GM18507 (cell line): ENCODE data around the gene SUPT3H.

Experiments
- DNase-seq: peaks from one replicate; pipeline ENCODE4 v3.0.0; 2011; ENCODE audit warnings: low read depth; ENCODE audit not compliant: insufficient read length; ENCODE audit errors: extremely low spot score
- FAIRE-seq: peaks from 2 replicates; lab custom pipeline; 2011; peaks lifted over from hg19 to GRCh38; lab: Jason Lieb, UNC

Gene SUPT3H

DNA sequence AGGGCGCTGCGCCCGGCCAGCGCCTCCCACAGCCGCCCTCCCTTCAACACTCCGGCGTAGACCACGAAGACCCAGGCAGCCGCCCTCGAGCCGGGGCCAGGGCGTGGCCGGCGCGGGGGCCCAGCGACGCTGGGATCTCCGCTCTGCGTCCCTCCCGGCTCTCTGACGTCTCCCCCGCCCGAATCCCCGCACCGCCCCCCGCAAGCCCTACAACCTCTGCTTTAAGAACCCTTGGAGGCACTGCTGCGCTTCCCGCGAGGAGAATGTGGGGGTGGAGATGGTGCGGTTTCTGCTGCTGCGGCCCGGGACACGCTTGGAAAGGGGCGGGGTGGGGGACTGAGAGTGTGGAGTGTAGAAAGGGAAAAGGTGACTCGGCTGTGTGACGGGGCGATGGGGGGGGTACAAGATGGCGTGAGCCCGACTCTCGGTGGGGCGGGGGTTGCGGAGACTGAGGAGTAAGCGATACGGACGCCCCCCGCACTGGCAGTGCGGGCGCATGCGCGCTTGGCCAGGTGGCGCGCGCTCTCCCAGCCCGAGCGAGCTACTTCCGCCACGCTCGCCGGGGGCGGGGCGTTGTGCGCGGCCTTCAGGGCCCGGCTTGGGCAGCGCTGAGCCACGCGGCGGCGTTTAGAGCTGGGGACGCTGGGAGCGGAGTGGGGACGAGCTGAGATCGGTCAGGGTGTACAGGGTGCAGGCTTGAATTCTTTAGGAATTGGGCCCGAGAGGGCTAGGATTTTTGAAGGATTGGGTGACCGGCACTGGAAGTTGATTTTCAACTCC is at the start of gene SUPT3H:
Gene SUPT3H (minus strand): TSS at position 381 of the 780 bp plus-strand sequence.
- FAIRE-seq = peak; percentile 83

DNA sequence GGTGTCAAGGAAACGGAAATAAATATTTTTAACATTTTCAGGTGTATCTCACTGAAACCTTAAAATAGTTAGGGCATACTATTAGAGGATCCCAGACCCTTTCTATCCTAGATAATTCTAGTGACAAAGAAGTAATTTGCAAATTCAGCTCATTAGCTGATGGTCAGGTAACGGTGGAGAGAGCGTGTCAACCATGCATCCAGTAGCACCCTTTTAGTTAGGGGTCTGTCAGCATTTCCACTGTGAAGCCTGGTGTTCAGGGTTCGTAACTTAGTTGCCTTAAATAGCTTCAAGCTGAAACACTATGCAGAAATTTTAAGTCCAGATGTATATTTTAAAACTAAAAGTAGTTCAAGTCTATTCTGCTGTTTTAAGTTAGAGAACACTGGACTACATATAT is 48.5 kb upstream of the SUPT3H start:
- FAIRE-seq (no peak), DNase-seq (no peak)

More for the DNA sequence above, at the start of gene SUPT3H:
- DNase-seq = peak; percentile 75

DNA sequence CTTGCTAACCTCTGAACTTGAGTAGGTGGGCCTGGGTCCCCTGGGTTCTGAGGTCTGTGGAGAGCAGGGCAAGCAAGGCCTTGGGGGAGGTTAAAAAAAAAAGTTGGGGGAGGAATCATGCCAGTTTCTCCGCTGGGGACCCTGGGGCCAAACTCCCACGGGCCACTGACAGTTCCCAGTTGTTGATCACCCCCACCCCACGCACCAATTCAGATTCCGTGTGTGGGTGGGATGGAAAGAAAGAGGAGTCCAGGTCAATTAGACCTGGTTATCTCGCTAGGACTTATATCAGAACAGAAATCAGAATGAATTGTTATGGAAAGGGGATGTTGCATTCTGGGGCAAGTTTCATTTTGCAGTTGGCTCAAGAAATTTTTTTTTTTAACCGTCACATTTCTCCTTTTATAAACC is 46.7 kb upstream of the SUPT3H start:
- DNase-seq (no peak), FAIRE-seq (no peak)

DNA sequence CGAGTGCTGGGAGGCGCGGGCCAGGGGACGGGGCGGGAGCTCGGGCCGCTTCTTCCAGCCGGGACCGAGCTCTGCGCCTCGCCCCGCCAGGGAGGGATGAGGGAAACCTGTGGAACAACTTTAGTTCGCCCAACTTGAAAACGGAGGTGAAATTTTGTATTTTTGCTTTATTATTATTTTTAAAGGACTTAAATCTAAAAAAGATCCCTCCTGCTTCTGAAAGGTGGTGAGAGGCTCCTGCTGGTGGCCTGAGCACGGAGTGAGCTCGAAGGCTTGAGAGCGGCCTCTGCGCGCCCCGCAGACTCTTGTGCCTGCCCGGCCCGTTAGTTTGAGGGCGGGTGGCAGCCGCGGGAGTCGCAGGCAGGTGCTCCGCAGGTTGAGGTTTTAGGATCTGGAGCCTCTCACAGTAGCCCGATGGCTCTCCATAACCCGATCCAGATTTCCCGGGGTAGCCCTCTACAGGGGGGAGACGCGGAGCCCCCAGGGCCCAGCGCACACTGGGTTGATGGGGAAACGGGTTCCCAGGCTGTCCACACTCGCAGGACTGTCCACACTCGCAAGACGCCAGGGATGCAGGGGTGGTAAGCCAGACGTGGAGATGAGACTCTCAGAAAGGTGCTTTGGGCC is 46.2 kb upstream of the SUPT3H start:
- no peak for DNase-seq
- no peak for FAIRE-seq

DNA sequence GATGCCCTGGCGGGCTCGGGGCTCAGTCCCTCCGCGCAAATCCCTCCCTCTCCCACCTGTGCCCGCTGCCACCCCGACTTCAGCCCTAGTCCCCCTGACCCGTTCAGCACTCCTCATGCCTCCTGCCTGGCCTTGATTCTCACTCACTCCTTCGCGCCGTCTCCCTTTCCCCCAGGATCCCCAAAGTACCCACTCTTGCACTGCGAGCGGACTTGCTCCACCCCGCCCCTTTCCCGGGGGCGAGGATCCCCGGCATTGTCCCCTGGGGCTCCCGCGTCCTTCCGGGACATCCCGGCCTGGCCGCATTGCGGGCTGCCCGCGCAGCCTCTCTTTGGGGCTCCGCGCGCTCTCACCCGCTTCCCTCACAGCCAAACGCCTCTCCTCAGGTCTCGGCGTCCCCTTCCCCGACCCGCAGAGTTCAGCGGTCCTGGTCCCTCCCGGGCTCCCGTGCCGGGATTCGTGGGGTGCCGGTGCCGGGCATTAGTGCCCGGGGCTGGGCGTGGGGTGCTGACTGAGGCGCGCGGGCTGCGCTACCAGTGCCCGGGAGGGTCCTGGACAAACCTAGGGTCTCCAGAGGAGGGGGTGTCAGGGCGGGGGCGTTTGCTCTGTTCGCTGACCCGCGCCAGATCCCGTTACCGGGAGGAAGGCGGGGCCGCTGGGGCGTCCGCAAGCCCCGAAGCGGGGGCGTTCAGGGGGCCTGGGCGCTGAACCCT is 45.5 kb upstream of the SUPT3H start:
- no peak for FAIRE-seq
- no peak for DNase-seq

DNA sequence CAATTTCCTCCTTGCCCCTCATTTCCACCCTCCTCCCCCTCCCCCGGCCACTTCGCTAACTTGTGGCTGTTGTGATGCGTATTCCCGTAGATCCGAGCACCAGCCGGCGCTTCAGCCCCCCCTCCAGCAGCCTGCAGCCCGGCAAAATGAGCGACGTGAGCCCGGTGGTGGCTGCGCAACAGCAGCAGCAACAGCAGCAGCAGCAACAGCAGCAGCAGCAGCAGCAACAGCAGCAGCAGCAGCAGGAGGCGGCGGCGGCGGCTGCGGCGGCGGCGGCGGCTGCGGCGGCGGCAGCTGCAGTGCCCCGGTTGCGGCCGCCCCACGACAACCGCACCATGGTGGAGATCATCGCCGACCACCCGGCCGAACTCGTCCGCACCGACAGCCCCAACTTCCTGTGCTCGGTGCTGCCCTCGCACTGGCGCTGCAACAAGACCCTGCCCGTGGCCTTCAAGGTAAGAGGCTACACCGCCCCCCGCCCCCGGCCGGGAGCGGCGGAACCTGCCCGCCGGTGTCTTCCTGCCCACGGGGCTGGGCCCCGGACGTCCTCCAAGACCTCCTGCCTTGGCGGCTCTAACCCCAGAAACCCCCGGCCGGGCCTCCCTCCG is 44.9 kb upstream of the SUPT3H start:
- FAIRE-seq (no peak), DNase-seq (no peak)

DNA sequence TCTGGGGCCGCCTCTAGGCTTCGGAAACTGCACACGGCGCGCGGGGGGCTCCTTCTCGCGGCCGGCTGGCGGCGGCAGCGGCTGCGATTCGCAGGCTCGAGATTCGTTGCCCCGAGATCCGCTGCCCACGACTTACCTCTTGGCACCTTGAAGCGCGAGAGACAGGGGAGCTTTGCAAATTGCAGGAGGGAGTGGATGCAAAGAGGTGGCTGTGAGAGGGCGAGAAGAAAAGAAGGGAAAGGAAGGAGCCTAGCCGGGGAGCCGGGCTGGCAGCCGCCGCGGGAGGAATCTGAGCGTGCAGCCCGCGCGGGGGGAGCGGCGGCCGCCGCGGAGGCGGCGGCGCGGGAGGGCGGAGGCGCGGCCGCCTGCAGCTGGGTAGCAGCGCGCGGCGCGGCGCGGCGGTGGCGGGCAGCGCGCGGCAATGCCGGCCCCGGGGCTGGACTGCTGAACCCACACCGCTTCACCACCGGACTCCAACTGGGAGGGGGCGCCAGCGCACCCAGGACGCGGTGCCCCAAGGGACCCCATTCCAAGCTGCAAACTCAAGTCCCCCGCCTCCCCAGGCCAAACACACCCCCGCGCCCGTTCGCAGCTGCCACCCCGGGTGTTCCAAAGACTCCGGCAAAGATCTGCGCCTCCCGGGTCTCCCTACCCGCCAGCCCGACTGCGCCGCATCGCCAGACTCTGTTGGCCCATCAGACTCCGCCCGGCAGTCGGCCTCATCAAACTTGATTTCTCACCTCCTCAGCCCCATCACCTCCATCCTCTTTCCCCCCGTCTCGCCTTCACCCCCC is 44.2 kb upstream of the SUPT3H start:
- no peak for FAIRE-seq
- no peak for DNase-seq

DNA sequence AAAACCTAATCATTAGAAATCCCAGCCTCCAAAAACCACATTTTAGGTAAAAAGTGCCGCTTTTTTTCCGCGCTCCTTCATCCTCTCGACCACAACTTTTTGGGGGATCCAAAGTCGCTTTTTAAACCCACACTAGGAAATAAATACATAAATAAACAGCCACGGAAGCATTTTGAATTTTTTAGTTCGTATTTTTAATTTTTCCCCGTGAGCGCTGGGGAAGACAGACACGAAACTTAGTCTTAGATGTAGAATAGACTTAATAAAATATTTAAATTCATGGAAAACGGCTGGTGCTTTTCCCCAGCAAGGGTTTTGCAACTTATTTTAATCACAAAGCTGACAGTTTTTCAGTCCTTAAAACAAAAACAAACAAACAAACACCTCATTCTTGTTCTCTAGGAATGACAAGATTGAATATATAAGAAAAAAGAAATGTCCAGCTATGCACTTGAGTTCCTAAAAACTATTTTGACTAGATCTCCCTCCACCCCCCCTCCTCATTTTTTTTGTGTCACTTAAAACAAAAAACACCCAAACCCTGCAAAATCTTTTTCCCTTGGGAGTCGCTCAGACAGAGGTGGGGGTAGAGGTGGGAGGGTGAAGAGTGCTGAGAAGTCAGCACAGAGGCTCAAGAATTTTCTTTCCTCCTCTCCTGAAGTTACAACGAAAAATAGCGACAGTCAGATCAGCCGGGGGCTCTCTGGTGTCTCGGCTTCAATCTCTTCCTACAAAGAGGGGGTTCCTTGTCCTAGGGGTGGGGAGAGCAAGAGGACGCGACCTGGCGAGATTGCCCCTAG is 43.4 kb upstream of the SUPT3H start:
- no peak for FAIRE-seq
- DNase-seq = no peak

DNA sequence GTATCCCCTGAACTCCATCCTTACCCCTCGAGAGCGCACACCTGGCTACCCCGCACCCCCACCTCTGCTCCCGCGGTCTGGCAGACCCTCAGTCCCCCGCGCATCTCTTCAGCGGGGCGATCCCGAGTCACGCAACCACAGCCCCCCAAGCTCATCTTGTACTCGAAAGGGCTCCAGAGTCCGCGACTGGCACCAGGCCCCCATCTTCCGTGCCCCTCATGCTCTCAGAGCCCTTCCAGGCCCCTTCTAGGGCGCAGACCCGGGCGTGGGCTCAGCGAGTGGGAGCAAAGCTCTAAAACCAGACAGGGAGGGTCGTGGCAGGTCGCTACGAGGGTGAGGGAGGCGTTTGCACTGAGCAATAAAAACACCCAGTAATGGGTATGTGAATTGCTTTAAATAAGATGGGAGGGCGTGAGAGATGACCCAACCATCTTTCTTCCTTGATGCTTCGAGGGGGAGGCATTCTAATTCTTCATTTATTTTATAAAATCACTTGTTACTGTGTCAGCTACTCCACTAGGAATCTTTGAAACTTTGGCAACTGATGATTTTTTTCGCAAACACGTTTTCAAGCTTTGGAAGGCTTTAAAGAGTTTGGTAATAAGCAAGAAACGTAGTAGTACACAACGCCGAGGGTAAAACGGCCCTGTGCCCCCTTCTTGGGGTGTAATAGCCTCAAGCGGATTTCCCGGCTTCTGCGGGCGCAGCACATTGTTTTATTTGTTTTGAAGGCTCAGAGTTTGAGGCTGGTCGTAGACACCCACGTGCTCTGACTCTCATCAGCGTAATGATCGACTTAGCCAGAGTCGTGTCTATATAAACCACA is 42.6 kb upstream of the SUPT3H start:
- FAIRE-seq = no peak

DNA sequence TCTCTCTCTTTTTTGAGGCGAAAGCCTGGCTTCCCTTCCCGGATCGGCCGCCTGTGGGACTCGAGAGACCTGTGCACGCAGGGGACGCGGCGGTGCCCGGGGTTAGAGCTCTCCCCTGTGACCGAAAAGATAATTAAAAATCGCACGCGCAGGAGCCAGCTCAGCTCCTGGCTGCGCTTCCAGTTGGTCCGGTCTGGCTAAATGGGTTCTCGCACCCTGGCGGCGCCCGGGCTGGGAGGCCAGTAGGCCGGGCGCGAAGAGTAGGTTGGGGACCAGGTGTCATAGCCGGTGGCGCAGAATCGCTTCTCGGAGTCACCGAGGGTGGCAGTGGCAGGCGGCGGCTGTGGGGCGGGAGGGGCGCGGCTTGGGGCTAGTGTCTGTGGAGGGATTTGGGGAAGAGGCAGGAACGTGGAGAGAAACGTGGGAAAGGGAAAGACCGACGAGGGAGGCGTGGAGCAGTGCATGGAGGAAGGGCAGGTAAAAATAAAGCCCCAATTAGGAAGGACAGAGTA is 41.9 kb upstream of the SUPT3H start:
- no peak for DNase-seq
- no peak for FAIRE-seq

More for the DNA sequence above, 42.6 kb upstream of the SUPT3H start:
- DNase-seq = no peak

DNA sequence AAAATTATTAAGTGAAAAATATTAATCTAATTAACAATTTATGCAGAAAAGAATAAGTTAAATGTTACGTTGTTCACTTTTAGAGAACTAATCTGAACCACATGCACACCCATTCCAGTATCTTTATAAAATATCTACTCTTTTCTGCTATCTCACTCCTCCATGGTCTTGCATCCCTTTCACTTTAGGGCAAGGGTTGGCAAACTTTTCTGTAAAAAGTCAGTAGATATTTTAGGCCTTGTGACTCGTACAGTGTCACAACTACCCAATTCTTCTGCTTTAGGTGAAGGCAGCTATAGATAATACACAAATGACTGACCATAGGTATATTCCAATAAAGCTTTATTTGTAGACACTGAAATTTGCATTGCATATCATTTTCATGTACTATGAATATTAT is 39.7 kb upstream of the SUPT3H start:
- FAIRE-seq = no peak
- DNase-seq = no peak

DNA sequence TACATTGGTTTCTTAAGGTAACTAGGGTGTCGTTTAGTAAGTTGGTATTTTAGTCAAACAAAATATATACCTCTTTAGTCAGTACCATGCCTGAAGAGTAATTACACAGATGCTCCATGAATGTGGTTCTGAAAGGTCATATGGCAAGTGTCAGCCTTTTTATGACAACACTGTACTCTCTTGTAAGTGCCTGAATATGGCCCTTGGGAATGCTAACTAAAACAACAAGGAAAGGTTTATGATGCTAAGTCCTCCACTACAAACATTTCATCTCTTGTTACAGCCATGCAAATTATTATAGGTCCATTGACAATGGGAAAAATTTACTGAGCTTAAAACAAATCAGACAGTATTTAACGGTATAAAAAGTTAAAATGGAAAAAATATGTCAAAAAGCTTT is 39.0 kb upstream of the SUPT3H start:
- FAIRE-seq (no peak), DNase-seq (no peak)

DNA sequence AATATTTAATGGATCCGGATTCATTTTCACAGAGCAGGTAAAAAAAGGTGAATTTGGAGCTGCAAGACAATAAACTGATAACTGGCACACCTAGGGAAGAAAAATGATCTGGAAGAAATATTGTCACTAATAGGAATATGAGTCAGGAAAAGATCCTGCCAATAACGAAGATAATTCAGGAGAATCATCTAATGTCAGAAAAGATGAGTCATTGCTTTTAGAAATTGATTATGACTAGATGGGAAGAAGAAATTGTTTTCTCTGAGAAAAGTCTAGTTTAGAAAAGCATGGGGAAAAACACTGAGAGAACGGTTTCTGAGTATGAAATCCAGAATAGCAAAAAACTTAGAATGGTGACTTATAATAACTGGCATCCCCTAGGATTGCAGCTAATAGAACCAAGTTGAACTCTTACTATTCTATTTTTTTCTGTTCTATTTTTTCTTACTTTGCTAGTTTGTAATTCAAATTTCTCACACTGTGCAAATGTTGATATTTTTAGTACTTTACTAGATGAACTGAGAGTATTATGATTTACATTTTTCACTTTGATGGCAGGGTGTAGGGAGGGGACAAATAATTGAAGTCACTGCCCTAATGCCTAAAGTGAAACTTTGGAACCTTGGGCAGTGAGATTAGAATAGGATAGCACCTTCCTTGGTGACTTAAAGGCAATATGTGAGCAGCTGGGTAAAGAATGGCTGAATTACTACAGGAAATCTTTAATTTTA is 38.2 kb upstream of the SUPT3H start:
- no peak for FAIRE-seq

DNA sequence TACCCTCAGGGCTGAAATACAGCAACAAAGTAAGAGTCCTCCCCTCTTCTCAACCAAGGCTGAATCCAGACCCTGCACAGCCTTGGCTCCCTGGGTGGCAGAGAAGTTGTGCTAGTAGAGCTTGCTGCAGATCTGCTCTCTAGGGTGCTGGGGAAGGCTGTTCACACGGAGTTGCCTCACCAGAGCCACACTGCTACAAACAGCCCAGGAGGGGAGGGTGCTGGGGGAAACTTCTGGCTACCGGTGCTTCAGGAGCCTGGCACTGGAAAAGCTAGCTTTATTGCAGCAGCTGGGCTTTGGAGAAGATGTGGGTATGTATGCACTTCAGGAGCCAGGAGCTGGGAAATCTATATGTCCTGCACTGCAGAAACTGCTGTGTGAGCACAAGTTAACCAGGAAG is 37.6 kb upstream of the SUPT3H start:
- FAIRE-seq (no peak), DNase-seq (no peak)

More for the DNA sequence above, 38.2 kb upstream of the SUPT3H start:
- no peak for DNase-seq

DNA sequence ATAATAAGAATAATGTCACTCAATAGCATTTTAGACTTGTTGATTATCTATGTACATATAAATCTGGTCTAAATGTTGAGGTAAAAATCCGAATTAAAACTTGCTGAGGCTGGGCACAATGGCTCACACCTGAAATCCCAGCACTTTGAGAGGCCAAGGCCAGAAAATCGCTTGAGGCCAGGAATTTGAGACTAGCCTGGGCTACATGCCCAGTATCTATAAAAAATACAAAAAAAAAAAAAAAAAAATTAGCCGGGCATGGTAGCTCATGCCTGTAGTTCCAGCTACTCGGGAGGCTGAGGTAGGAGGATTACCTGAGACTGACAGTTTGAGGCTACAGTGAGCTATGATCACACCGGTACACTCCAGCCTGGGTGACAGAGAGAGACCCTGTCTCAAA is 34.2 kb upstream of the SUPT3H start:
- DNase-seq (no peak), FAIRE-seq (no peak)

DNA sequence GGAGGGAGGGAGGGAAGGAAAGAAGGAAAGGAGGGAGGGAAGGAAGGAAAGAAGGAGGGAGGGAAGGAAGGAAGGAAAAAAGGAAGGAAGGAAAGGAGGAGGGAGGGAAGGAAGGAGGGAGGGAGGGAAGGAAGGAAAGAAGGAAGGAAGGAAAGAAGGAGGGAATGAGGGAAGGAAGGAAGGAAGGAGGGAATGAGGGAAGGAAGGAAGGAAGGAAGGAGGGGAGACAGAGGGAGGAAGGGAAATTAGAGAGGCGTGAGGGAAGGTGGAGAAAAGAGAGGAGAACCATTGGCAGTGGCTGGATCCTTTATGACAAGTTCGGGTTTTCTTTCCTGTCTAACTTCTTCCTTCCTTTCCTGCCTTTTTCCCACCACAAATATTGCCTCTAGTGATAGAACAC is 22.3 kb upstream of the SUPT3H start:
- DNase-seq (no peak), FAIRE-seq (no peak)
